Germinal center (tissue), 1 donor: ENCODE measurements around the gene FLCN.

Source experiments
- DNase-seq: peaks from one replicate; pipeline ENCODE4 v3.0.0; 2012; ENCODE audit warnings: mixed read lengths, low spot score

Gene FLCN

DNA sequence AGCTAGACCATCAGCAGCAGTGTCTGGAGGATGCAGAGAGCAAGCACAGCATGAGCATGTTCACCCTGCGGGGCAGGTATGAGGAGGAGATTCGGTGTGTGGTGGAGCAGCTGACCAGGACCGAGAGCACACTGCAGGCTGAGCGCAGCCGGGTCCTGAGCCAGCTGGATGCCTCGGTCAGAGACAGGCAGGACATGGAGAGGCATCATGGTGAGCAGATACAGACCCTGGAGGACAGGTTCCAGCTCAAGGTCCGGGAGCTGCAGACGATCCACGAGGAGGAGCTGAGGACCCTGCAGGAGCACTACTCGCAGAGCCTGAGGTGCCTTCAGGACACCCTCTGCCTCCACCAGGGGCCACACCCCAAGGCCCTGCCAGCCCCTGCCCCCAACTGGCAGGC, 69.6 kb downstream of the FLCN start:
- DNase-seq: no peak

DNA sequence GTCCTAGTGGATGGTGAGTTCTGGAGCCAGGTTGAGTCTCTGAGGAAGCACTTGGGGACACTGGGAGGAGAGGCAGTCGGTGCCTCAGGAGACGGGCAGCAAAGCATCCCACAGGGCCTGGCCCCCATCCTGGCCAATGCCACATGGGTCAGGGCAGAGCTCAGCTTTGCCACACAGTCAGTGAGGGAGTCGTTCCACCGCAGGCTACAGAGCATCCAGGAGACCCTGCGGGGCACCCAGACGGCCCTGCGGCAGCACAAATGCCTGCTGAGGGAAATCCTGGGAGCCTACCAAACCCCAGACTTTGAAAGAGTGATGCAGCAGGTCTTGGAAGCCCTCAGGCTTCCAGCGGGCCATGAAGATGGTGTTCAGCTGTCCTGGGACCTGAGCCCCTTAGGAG, 70.5 kb downstream of the FLCN start:
- no peak for DNase-seq

DNA sequence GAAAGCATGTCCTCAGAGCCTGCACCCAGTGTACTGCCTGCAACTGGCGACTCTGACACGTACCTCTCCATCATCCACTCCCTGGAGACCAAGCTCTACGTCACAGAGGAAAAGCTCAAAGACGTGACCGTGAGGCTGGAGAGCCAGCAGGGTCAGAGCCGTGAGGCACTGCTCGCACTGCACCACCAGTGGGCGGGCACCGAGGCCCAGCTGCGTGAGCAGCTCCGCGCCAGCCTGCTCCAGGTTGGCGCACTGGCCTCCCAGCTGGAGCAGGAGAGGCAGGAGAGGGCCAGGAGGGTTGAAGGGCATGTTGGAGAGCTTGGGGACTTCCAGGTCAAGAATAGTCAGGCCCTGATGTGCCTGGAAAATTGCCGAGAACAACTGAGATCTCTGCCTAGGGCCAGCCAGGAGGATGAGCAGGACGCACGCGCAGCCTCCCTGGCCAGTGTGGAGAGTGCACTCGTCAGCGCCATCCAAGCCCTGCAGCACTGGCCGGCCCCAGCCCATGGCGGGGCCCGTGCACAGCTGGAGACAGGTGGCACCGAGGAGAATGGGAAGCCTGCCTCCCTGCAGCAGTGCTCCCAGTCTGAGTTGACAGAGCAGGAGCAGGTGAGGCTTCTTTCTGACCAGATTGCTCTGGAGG, 71.2 kb downstream of the FLCN start:
- DNase-seq: no peak

GRCh38 chr17:17164676-17165075, 72.3 kb downstream of the FLCN start:
- no peak for DNase-seq

- DNase-seq: no peak
Observed at GRCh38 chr17:17164156-17164555, 72.8 kb downstream of the FLCN start.
